GM08714 (cell line): ENCODE results near the gene GRAP.

Experiments used
- H3K4me3 ChIP-seq: fragments of 200-500 bp; sonication (Bioruptor generic); 2 replicates; pipeline ENCODE4 v1.5.1; 2014; ENCODE audit warnings: mild to moderate bottlenecking, low read length, inconsistent platforms
- ZNF274 ChIP-seq: IDR thresholded peaks from 2 replicates; pipeline ENCODE4 v1.6.1; 2012; ENCODE audit warnings: mild to moderate bottlenecking, low read depth, low read length

The GRAP gene

GRCh38 chr17:18974407-18975149, 72.2 kb downstream of the GRAP start:
- no peak overlapping the region for H3K4me3 ChIP-seq
- no peak for TF ChIP-seq ZNF274

- no peak overlapping the region for H3K4me3 ChIP-seq
- no peak for TF ChIP-seq ZNF274
Measured at GRCh38 chr17:18971801-18972200, 75.0 kb downstream of the GRAP start.
